ENCODE results near the gene PRSS48.

DNA sequence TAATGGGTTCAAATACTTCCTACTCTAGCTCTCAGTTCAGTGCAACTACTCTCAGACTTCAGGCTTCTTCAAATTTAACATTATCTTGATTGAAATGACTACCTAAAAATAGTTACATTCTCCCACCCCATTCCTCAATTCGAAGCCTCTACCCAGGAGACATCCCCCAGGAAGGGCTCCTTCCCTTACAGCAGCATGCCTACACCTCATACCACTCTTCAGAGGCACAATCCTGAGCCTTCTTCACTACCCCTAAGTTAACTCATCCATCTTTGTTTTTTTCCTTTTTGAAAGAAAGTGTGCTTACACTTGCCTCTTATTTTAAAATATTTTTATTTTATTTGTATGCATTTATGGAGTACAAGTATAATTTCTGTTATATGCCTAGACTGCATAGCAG is 17.2 kb upstream of the PRSS48 start:
- TF ChIP-seq CTCF (conservative IDR thresholded peaks at IDR 0.05) (no peak), ZFX (IDR thresholded peaks at IDR 0.05) (no peak)
